GM21381 (cell line): ENCODE measurements around the gene SLC41A2.
"Not testable (repeated sequence)": the region's sequence is repeated elsewhere in the genome, so short reads cannot be mapped to it uniquely, and the experiment has no call there.

Experiments used
- ATAC-seq: cut with Tn5 transposase; IDR thresholded peaks from one replicate; pipeline ENCODE4 v1.9.1; 2021; ENCODE audit warnings: mild to moderate bottlenecking, moderate library complexity; ENCODE audit not compliant: unreplicated experiment

SLC41A2 gene

DNA sequence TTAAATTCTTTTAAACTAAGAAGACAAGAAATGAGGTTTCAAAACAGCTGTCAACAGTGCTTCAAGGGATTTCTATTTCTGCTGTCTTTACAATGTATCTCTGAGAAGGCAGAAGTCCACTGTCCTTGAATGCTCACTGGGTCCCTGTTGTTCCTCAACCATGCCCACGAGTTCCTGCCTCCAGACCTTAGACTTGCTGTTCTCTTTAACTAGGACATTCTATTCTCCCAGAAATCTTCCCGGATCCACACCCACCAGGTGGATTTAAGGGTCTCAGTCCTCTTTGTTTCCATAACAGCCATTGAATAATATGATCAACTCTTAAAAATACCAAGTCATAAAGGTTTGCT lies 6.7 kb upstream of the SLC41A2 start:
- no peak for ATAC-seq

DNA sequence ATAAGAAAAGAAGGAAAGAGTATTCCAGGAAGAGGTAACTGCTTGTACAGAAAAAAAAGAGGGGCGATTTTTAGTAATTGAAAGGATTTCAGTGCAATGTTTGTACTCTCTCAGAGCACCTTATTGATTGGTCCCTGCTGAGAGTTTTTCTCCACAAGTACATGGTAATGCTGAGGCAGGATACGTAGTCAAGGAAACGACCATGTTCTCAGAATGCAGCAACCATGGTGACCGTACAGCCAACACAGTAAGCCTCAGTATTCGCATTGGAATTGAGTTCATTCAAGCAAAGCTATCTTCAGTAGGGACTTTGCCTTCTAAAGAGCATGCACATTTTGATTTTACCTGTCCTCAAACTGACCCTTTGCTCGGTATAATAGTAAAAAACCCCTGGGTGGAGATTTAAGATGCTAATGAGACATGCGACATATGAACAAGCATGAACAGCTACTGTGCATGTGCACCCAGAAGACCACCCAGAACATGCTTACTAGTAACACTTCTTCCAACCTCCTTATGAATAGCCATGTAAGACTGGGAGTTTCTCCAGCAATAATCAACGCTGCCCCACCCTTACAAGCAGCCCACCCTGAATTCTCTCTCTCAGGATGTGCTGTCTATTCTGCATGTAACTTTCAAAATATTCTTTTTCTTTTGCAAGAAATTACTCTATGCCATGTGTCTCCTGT lies 6.2 kb upstream of the SLC41A2 start:
- ATAC-seq, result no peak

DNA sequence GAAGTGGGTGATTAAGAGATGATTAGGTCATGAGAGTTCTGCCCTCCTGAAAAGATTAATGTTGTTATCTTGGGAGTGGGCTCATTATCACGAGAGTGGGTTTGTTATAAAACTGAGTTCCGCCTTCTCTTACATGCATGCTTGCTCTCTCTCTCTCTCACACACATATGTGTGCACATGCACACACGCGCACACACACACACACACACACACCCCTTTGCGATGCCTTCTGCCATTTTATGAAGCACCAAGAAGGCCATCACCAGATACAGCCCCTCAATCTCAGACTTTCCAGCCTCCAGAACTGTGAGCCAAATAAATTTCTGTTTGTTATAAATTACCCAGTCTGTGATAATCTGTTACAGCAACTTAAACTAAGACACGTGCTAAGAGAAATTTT lies 5.7 kb upstream of the SLC41A2 start:
- no peak for ATAC-seq

DNA sequence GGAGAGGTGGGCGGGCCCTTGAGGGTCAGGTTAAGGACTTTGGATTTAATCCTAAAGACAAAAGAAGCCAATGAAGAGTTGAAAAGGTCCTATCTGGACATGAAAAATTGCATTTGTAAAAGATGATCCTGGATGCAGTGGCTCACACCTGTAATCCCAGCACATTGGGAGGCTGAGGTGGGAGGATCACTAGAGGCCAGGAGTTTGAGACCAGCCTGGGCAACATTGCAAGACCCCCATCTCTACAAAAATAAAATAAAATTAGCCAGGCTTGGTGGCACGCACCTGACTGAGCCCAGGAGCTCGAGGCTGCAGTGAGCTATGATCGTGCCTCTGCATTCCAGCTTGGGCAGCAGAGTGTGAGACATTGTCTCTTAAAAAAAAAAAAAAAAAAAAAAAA lies 2.4 kb upstream of the SLC41A2 start:
- ATAC-seq, result no peak

DNA sequence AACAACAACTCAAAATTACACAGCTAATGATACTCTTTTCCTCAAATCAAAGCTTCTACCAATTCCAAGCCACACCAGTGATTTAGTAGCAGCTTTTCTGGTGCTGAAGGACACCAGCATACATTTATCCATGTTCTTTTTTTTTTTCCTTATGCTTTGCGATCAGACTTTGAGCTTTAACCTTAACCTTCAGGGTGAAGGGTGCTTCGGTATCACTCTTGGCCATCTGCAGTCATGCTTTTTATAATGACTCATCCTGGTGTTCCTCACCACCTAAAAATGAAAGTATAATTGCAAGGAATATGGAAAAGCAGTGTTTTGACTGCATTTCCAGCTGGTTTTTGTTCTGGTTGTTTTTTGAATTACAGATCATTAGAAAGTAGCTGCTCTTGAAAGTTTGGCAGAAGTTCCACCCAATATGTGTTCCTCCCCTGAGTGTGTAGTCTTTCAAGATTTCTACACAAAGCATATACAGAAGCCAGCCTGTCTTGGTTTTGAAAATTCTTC lies 1.3 kb upstream of the SLC41A2 start:
- no peak for ATAC-seq

DNA sequence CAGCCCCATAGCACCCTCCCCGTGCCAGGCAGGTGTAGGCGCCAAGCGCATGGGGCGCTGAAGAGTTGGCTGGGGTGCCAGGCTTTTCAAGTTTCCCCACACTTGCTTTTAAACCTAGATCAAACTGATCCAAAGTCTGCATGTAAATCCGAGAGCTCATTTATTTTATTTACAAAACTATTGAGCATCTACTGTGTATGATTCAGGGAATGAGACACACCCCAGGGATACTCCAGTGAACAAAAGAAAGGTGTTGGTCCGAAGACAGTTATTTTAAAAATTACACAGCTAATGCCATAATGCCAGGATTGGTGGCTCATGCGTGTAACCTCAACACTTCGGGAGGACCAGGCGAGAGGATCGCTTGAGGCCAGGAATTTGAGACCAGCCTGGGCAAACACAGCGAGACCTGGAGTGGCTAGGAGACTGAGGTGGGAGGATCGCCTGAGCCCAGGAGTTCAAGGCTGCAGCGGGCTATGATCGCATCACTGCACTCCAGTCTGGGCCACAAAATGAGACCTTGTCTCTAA lies 780 bp upstream of the SLC41A2 start:
- ATAC-seq, result no peak

DNA sequence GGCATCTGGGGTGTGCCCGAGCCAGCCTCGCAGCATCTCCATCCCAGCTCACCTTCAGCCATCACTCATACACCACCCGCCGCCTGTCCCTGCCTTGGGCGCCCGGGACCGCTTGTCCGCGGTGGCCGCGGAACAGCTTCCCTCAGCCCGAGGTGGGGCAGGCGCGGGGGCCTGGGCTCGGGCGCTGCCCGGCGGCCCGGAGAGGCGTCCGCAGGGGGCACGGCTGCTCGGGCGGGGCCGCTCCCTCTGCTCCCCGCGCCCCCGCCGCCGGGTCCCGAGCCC lies 430 bp downstream of the SLC41A2 start:
- peak; percentile 32 for ATAC-seq

DNA sequence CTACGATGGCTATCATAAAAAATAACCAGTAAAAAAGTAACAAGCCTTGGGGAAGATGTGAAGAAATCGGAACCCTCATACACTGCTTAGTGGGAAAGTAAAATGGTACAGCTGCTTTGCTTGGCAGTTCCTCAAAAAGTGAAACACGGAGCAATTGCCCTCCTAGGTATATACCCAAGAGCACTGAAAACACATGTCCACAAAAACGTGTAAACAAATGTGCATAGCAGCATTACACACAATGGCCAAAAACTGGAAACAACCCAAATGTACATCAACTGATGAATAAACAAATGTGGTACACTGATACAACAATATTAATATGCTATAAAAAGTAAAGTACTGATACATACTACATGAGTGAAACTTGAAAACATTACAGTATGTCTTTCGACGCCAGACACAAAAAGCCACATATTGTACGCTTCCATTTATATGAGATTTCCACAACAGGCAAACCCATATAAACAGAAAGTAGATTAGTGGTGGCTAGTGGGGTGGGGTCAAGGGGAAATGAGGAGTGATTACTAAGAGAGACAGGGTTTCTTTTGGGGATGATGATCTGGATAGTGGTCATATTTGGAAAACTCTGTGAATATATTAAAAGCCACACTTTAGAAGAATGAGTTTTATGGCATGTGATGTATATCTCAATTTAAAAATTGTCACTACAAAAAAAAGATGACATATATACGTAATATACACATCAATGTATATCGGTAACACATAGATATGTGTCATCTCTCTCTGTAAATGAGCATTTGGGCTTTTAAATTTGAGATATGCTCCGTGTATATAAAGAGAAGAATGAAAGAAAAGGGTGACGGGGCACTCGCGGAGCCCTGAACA lies 996 bp downstream of the SLC41A2 start:
- no peak for ATAC-seq

DNA sequence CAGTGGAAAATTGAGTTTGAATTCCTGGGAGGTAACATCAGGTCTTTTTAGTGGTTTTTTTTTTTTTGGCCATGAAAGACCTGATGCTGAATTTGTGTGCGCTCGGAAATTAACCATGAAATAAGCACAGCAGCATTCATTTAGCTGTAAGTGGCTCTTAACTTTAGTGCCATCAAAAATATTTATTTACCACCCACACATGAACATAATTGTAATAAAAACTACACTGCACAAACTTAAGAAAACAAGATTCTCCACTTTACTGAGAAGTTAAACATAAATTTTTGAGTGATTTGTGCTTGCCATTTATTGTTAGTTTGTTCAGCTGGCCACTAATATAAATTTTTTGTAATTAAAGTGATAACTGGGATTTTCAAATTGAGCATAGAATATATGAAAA lies 2.4 kb downstream of the SLC41A2 start:
- no peak for ATAC-seq

DNA sequence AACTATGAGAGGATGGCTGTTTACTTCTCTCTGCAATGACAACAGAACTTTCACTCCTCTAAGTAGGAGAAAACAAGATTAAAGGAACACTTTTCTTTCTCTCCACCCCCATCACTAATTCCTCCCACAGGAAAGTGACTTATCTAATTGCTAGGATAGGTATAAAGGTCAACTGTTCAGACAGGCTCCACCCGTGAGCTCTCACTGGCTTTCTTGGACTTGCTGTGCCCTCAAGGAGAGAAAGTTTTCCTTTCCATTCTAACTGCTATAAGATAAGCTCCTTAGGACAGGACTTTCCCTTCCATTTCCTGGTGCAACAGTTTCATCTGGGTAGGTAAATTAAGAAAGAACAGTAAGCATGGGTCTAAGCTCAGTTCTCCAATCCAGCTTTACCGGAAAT lies 4.8 kb downstream of the SLC41A2 start:
- no peak for ATAC-seq

DNA sequence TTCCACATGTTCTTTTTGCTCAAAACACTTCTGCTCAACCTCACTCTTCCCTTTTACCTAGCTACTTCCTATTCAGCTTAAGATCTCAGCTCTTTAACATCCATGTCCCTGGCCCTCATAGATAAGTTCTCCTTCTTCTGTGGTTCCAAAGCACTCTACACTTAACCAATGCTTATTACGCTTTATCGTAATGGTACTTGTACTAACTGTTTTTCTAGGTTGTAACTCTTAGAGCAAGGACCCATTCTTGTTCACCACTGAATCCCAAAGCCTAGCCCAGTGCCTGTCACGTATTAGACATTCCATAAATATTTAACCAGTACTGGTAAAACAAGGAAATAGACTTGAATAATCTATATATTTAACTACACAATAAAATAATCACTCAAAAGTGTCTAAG lies 5.3 kb downstream of the SLC41A2 start:
- no peak for ATAC-seq

DNA sequence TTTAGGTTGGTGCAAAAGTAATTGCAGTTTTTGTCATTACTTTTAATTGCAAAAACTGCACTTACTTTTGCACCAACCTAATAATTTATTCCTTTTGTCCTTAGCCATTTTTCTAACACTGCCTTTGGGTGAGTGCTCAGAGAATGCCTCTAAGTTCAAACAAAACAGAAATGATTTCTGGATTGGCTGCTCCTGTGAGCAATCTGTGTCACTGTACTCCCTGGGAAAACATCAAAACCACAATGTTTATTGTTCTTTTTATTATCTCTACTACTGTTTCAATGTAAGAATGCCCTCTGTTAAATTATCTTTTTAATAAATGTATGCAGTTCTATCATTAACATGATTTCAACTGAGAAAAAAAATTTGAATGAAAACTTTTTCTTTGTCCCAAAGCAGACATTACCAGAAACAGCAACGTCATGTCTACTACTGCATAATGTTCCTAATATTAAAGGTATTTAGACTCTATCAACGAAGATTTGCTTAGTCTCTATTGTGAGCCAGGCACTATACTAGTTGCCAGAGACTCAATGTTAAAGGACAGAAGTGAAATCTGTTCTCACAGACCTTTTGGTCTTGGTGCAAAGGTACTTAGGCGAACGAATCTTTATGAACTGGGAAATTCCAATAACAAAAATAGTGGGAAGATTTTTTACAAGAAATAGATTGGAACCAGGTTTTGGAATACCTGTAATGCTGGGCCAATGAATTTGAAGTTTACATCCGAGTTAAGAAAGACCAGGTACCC lies 6.2 kb downstream of the SLC41A2 start:
- no peak for ATAC-seq

DNA sequence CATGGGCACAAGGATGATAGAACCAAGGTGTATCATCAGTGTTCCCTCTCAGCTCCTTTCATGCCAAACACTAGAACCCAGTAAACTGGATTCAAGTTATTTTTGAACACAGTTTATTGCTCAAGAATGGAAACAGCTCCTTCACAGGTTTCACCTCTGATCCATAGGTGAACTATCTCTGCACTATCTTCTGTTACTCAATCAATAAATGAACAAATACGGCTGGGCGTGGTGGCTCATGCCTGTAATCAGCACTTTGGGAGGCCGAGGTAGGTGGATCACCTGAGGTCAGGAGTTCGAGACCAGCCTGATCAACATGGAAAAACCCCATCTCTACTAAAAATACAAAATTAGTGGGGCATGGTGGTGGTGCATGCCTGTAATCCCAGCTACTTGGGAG lies 9.4 kb downstream of the SLC41A2 start:
- ATAC-seq, result not testable (repeated sequence)

DNA sequence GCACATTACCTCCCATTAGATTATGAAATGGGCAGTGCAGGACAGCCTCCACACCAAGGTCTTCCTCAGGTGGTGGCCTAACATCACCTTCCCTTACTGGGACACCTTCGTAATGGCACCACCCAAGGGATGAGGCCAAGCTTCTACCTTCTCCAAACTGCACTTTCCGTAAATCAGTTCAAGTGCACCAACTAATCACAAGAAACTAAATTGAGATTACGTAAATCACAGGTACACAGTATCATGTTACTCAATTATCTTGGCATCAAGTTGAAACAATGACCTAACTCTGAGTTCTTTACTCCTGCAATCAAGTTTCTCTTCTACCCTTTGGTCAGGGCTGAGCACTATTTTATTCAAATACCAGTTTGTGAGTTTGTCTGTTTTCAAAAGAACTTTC lies 13.8 kb downstream of the SLC41A2 start:
- no peak for ATAC-seq

DNA sequence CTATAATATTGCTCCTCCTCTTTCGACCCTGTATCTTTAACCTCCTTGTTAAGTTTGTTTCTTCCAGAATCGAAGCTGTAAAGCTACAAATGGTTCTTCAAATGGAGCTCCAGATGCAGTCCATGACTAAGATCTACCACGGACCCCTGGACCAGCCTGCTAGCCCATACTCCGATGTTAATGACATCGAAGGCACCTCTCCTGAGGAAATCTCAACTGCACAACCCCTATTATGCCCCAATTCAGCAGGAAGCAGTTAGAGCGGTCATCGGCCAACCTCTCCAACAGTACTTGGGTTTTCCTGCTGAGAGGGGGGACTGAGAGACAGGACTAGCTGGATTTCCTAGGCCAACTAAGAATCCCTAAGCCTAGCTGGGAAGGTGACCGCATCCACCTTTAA lies 14.7 kb downstream of the SLC41A2 start:
- not testable (repeated sequence) for ATAC-seq

DNA sequence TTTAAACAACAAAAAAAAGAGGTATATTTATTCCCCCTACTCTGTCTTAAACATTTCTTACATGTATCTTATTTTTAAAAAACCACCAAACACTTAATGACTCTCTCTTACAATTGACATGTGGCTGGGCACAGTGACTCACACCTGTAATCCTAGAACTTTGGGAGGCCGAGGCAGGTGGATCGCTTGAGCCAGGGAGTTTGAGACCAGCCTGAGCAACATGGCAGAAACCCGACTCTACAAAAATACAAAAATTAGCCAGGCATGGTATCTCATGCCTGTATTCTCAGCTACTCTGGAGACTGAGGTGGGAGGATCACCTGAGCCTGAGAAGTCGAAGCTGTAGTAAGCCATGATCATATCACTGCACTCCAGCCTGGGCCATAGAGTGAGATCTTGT lies 16.0 kb downstream of the SLC41A2 start:
- ATAC-seq, result no peak

DNA sequence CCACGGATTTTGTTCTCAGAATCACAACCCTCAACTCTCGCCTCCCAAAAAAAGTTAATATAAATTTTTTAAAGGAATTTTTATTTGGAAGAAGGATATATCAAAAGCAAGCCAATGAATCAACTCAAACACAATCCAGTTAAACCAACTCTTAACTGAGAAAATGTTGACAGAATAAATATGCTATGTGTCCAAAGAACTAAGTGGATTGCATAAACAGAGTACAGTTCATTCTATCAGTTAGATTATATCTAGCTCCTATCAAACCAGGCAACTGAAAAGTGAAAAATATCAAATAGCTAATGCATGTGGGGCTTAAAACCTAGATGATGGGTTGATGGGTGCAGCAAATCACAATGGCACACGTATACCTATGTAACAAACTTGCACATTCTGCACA lies 16.6 kb downstream of the SLC41A2 start:
- no peak for ATAC-seq

DNA sequence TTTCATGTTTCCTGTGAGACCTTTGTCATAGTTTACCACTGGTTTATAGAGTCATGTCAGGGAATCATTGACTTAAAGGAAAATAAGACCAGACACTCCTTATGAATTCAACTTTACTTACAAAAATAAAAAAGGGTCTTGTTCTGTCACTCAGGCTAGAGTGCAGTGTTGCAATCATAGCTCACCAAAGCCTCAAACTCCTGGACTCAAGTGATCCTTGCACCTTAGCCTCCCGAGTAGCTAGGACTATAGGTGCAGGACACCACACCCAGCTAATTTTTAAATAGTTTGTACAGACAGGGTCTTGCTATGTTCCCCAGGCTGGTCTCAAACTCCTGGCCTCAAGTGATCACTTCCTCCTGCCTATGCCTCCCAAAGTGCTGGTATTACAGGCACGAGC lies 19.0 kb downstream of the SLC41A2 start:
- no peak for ATAC-seq

DNA sequence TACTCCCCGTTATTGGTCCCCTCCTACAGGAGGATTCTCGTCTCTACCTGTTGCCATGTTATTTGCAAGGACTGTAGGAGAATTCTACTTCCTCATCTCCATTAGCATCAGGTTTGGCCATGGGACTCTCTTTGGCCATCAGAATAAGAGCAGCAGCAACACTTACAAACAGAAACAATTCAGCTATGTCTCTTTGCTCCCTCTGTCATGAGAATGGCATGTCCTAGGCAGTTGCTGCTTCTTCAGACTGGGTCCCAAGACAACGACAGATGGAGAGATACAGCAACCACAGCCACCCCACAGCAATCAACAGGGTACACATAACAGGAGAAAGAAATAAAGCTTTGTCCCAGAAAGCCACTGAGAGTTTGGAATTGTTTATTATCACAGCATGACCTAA lies 19.7 kb downstream of the SLC41A2 start:
- no peak for ATAC-seq

DNA sequence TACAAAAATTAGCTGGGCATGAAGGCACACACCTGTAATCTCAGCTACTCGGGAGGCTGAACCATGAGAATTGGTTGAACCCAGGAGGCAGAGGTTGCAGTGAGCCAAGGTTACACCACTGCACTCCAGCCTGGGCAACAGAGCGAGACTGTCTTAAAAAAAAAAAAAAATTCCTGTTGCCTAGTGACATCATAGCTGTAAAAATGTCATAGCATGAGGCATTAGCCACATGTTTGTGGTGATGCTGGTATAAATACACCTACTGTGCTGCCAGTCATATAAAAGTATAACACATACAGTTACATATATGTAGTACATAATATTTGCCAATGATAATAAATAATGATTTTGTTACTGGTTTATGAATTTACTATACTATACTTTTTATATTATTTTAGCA lies 22.2 kb downstream of the SLC41A2 start:
- no peak for ATAC-seq

DNA sequence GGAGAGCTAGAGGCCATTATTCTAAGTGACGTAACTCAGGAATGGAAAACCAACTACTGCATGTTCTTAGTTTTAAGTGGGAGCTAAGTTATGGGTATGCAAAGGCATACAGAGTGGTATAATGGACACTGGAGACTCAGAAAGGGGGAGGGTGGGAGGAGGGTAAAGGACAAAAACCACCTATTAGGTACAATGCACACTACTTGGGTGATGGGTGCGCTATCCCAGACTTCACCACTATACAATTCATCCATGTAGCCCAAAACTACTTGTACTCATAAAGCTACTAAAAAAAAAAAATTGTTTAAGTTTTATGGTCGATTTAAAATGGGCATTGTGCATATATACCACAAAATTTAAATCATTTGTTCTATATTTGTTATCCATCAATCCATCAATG lies 24.3 kb downstream of the SLC41A2 start:
- ATAC-seq, result no peak

DNA sequence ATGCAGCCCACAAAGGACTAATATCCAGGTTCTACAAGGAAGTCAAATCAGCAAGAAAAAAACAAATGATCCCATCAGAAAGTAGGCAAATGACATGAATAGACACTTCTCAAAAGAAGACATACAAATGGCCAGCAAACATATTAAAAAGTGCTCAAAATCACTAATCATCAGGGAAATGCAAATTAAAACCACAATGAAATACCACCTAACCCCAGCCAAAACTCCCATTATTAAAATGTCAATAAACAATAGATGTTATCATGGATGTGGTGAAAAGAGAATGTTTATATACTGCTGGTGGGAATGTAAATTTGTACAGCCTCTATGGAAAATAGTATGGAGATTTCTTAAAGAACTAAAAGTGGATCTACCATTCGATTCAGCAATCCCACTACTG lies 25.0 kb downstream of the SLC41A2 start:
- no peak for ATAC-seq
